Measurements from ENCODE around the gene CECR2.

GRCh38 chr22:17370026-17370765 is 936 bp downstream of the CECR2 start:
- TF ChIP-seq CTCF (IDR thresholded peaks at IDR 0.05; ENCODE audit: low read depth, low read length, poor library complexity, severe bottlenecking) (no peak), EZH2phosphoT487 (IDR thresholded peaks at IDR 0.05; ENCODE audit: borderline replicate concordance, low read length) (no peak)

Data from DOHH2 (cell line).